ENCODE measurements around the gene SLC6A1. TPM values are rescaled to one million over a fixed set of nuclear protein-coding genes. Genes with fewer than 3 reads are reported as not detected.

The SLC6A1 gene
- total RNA-seq, 2 donors from 2014 or later, result 0.21 to 0.36 TPM

GRCh38 chr3:10964537-10965167 is 27.9 kb upstream of the SLC6A1 start:
- intact Hi-C loops (cut with DNase I, micrococcal nuclease), result no loop called here
- DNase-seq (peak in 1 of 2 donors; percentile 36), ATAC-seq (peak; percentile 49)

DNA sequence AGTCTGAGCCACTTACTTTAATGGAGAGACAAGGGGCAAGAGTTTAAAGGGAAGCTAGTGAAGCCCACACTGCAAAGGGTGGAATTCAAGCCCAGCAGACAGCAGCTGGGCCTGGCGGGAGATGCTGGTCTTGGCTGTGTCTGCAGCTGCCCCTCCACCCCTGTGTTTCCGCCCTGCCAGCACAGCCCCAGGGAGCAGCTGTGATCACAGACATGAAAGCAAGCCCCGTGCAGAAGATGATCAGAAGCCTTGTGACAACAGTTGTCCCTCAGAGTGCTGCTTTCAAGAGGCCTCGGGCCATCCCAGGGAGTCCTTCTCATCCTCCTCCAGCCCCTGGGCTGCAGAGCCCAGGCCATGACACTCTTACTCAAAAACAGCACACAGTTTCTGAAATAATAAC is 24.1 kb upstream of the SLC6A1 start:
- DNase-seq, result no peak
- intact Hi-C loops (cut with DNase I, micrococcal nuclease), result no loop called here
- ATAC-seq, result no peak

- no peak for ATAC-seq
- intact Hi-C loops (cut with DNase I, micrococcal nuclease), result no loop called here
- DNase-seq, result no peak
Observed at GRCh38 chr3:10970306-10970960, 22.1 kb upstream of the SLC6A1 start.

DNA sequence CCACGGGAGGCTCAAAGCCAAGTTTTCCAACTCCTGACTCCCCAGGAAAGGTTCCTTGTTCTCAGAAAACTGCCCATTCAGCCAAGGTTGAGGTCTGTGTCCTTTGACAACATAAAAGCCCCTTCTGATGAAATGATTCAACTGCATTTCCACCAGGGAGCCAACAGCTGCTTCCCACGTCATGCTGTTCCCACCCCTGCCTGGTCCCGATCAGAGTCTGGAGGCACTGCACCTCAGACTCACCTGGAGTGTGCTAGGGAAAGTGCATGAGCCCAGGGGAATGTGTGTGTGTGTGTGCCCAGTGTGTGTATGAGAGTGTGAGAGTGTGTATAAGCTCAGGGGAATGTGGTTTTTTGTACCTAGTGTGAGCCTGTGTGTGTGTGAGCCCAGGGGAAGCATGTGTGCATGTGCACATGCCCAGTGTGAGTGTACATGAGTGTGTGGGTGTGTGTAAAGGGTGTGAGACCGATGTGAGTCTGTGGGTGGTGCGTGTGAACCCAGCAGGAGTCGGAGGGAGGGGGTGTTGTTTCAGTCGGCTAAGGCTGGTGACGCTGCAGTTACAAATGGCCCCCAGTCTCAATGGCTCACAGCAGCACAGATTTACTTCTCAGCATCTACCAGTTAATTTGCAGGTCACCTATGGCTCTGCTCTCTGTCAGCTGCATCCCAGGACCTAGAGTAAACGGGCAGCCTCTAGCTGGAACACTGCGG is 20.3 kb upstream of the SLC6A1 start:
- intact Hi-C loops (cut with DNase I, micrococcal nuclease), result no loop called here
- ATAC-seq (no peak), DNase-seq (no peak)

DNA sequence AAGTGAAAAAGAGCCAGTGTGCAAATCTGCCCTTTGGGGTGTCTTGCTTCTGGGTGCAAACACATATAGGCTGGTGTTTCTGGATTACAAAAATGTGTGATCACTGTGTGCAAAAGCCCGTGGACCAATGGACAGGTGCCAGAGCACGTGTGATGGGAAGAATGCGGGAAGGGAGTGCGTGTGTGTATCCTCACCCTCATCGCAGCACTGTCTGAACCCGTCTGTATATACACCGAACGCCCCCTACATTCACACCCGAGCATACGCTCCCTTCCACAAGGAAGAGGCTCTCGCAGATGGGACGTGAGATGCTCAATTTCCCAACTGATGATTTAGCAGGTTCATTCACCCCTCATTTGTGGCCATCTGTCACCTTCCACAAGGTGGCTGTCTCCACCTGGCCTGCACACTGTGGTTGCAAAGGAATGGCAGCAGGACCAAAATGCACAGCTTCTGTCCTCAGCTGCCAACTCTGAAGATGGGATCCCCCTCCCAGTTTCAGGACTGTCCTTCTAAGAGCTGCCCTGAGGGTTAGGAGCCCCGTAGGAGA is 19.4 kb upstream of the SLC6A1 start:
- no peak for ATAC-seq
- intact Hi-C loops (cut with DNase I, micrococcal nuclease), result no loop called here

DNA sequence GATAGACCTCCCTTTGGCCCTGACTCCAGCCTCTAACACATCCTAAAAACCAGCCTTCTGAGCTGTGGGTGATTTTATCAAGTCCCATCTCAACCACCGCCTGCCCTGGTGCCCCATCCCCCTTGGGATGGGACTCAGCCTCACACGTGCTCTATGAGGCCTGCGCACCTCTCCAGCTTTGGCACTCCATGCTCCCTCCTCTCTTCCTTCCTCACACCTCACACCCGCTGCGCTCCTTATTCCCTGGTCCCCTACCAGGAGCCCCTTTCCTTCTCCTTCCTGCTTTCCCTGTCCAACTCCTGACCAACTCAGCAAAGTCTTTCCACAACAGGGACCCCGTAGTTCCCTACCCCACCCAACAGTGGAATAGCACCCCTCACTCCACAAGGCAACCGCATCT is 18.4 kb upstream of the SLC6A1 start:
- DNase-seq (no peak), ATAC-seq (no peak)
- intact Hi-C loops (cut with DNase I, micrococcal nuclease), result no loop called here

More for the DNA sequence above, 19.4 kb upstream of the SLC6A1 start:
- DNase-seq, result no peak

DNA sequence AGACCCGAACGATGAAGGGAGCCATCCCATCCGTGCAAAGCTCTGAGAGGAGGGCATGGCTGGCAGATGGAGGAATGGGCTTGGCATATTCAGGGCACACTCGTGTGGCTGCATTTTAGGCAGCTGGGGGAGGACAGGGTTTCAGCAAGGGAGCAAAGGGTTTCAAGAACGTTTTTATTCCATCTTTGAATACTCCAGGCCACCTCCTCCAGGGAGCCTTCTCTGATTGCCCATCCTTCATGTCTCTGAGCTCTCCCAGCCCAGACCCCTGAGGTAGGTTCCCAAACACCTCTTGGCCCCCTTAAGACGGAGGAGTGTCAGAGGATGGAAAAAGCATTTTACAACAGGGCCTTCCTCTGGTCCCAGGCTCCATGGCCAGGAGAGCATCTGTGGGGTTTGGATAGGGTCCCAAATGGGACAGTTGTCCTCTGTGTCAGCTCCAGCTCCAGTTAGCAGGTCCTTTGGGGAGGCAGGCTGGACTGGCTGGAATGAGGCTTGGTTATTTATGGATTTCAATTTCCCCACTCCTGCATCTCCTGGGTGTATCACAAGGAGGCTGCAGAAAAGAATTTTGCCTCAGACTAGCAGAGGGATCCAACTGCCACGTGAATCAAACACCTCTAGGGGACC is 17.7 kb upstream of the SLC6A1 start:
- DNase-seq, result no peak
- ATAC-seq, result no peak
- intact Hi-C loops (cut with DNase I, micrococcal nuclease), result no loop called here

- DNase-seq, result no peak
- no peak for ATAC-seq
- intact Hi-C loops (cut with DNase I, micrococcal nuclease), result no loop called here
Observed at GRCh38 chr3:10975695-10976234, 16.8 kb upstream of the SLC6A1 start.

GRCh38 chr3:10976770-10977169 is 15.8 kb upstream of the SLC6A1 start:
- no peak for ATAC-seq
- intact Hi-C loops (cut with DNase I, micrococcal nuclease), result no loop called here
- DNase-seq, result no peak

GRCh38 chr3:10977892-10978510 is 14.5 kb upstream of the SLC6A1 start:
- ATAC-seq (no peak), DNase-seq (no peak)
- intact Hi-C loops (cut with DNase I, micrococcal nuclease), result no loop called here

GRCh38 chr3:10978956-10979355 is 13.6 kb upstream of the SLC6A1 start:
- ATAC-seq (no peak), DNase-seq (no peak)
- intact Hi-C loops (cut with DNase I, micrococcal nuclease), result no loop called here

DNA sequence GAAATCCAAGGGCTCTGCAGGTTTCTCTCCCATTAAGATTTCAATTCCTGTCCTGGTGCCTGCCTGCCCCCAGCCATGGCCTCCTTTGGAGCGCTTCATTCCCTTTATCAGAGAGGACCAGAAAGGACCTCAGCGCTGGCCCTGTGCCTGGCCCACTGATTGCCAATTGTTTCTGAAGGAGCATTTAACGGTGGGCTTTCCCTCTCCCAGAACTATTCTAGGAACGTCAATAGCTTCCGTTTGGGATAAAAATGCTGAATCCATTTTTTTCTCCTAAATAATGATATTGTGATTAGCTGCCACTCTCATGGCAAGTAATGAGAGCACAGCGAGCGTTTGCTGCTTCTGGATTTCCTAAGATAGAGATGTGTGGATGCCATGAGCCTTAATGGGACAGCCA is 12.2 kb upstream of the SLC6A1 start:
- ATAC-seq (no peak), DNase-seq (no peak)

GRCh38 chr3:10981031-10981430 is 11.5 kb upstream of the SLC6A1 start:
- intact Hi-C loops (cut with DNase I, micrococcal nuclease), result no loop called here
- no peak for ATAC-seq

More for the DNA sequence above, 12.2 kb upstream of the SLC6A1 start:
- intact Hi-C loops (cut with DNase I, micrococcal nuclease), result no loop called here

DNA sequence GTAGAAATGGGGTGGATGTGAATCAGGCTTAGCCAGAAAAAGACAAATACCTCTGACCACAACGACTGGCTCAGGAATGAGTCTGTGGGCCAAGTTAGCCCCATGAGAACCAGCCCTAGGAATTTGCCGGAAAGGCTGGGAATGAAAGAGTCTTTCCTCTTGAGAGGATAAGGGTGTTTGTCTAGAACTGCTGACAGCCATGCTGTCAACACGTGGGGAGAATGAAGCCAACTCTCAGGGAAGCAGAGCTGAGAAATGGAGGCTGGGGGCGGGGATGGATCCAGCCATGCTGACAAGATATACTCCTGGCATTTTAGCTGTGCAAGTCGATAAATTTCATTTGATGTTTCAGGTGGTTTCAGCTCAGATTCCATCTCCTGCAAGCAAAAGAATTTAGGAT is 10.6 kb upstream of the SLC6A1 start:
- DNase-seq (no peak), ATAC-seq (no peak)
- intact Hi-C loops (cut with DNase I, micrococcal nuclease), result no loop called here

More at GRCh38 chr3:10981031-10981430, 11.5 kb upstream of the SLC6A1 start:
- DNase-seq, result no peak

DNA sequence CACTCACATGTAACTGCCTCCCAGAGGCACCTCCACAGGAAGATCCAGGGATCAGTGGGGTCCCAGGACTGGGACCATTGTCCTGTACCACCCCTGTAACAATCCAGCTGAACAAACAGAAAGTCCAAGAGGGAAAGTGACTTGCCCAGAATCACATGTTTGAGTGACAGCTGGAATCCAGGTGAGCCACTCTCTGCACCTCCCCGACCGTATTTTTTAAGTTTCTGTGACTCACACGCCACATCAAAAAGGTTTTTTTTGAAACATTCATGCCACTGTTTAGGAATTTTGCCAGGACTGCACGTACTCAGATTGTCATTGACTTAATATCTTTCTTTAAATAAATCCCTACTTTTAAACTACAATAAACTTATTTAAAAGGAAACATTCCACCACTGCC is 9.8 kb upstream of the SLC6A1 start:
- intact Hi-C loops (cut with DNase I, micrococcal nuclease), result no loop called here
- ATAC-seq, result no peak
- no peak for DNase-seq

- DNase-seq (no peak), ATAC-seq (peak; percentile 61)
- intact Hi-C loops (cut with DNase I, micrococcal nuclease), result no loop called here
Observed at GRCh38 chr3:10983219-10983916, 9.2 kb upstream of the SLC6A1 start.

- DNase-seq, result no peak
- intact Hi-C loops (cut with DNase I, micrococcal nuclease), result no loop called here
- ATAC-seq, result no peak
Observed at GRCh38 chr3:10984371-10984896, 8.1 kb upstream of the SLC6A1 start.

GRCh38 chr3:10985181-10985580 is 7.4 kb upstream of the SLC6A1 start:
- no peak for DNase-seq
- intact Hi-C loops (cut with DNase I, micrococcal nuclease), result no loop called here
- ATAC-seq, result no peak

All from left colon (tissue), 2 donors.